Left colon (tissue), 2 donors: ENCODE measurements around the gene FALEC. TPM values are rescaled to one million over a fixed set of nuclear protein-coding genes. Genes with fewer than 3 reads are reported as not detected.

ENCODE experiments used
- ATAC-seq: fragments of 200-7000 bp; cut with Tn5 transposase; one replicate; pipeline ENCODE4 v1.9.1; 2020; ENCODE audit warnings: mild to moderate bottlenecking, moderate library complexity
- DNase-seq, 2 donors: peaks; one replicate each; pipeline ENCODE4 v3.0.0-alpha.2; 2020
- intact Hi-C, 2 donors: fragments of 100-400 bp; cut with DNase I in 1 of 2; cut with micrococcal nuclease in 1 of 2; formaldehyde crosslinking; loops; one replicate each; pipeline versions ENCODE4 v1.11.2 to v1.14.0; 2022; cut with DNase I, micrococcal nuclease
- long read RNA-seq: library from polyadenylated mRNA; unstranded; transcript quantifications from one replicate; pipeline ENCODE4 v2.0.0, GENCODE V29; 2021
- total RNA-seq, 2 donors: library from RNA; stranded (reverse); fragmentation: NEBNext Ultra II Directional; extraction: Animal tissue kit (Norgen Biotek cat#: 25700); gene quantifications; one replicate each; pipeline ENCODE4 v1.2.1, GENCODE V29; 2021
- donor health status: DM: no; HTN: no; CAD: no.
- donor health status: DM: yes; HTN: yes; CAD: no.

The FALEC gene
- total RNA-seq: not detected
- long read RNA-seq: 0 reads

GRCh38 chr1:150515328-150516049 lies at the start of gene FALEC:
Gene FALEC (plus strand): TSS chr1:150515752.
- intact Hi-C loops: no loop called here
- DNase-seq (peak; percentile 96), ATAC-seq (peak; percentile 97)

- intact Hi-C loops: no loop called here
- ATAC-seq: no peak
- no peak for DNase-seq
Measured at GRCh38 chr1:150466964-150467363, 48.6 kb upstream of the FALEC start.

GRCh38 chr1:150469291-150469690 lies 46.3 kb upstream of the FALEC start:
- DNase-seq (no peak), ATAC-seq (no peak)
- intact Hi-C loops: no loop called here

DNA sequence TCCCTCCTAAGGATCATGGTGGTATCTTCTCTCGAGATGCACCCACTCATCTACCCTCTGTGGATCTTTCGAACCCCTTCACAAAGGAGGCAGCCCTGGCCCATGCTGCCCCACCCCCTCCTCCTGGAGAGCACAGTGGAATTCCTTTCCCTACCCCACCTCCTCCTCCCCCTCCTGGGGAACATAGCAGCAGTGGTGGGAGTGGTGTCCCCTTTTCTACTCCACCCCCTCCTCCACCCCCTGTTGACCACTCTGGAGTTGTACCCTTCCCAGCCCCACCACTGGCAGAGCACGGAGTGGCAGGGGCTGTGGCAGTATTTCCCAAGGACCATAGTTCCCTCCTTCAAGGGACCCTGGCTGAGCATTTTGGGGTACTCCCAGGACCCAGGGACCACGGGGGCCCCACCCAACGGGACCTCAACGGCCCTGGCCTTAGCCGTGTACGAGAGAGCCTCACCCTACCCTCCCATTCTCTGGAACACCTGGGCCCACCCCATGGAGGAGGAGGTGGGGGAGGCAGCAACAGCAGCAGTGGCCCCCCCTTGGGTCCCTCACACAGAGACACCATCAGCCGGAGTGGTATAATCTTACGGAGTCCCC lies 42.9 kb upstream of the FALEC start:
- no peak for DNase-seq
- no peak for ATAC-seq
- intact Hi-C loops: loop anchor here in 1 of 2 donors (10.0 kb wide), 1 partner anchor 62 kb away; no protein-coding TSS in a partner anchor

- no peak for DNase-seq
- intact Hi-C loops: loop anchor here in 1 of 2 donors (10.0 kb wide), 1 partner anchor 61 kb away; no protein-coding TSS in a partner anchor
- ATAC-seq: no peak
Measured at GRCh38 chr1:150473659-150474058, 41.9 kb upstream of the FALEC start.

- intact Hi-C loops: loop anchor here in 1 of 2 donors (10.0 kb wide), 1 partner anchor 60 kb away; no protein-coding TSS in a partner anchor
- DNase-seq: no peak
- ATAC-seq: no peak
Measured at GRCh38 chr1:150474869-150475268, 40.7 kb upstream of the FALEC start.

- ATAC-seq (no peak), DNase-seq (no peak)
- intact Hi-C loops: loop anchor here in 1 of 2 donors (10.0 kb wide), 1 partner anchor 58 kb away; no protein-coding TSS in a partner anchor
Measured at GRCh38 chr1:150476754-150477153, 38.8 kb upstream of the FALEC start.

DNA sequence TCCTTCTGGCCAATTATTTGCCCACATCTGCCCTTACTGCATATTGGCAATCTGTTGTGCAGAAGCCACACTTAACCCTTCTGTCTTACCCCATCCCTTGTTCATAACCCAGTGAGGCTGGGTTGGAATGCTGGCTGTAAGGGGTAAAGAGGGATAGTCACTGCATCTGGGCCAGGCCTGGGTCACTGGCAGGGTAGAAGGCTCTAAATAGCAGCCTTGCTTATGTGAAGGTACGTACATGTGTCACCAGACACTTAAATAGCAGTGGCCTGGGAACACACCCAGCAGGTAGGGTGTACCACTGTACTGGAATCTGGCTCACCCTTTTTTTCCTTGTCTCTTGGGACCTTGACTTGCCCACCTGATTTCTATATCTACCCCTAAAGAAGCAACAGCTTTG lies 38.2 kb upstream of the FALEC start:
- intact Hi-C loops: loop anchor here in 1 of 2 donors (10.0 kb wide), 1 partner anchor 57 kb away; no protein-coding TSS in a partner anchor
- ATAC-seq (peak; percentile 74), DNase-seq (no peak)

GRCh38 chr1:150477733-150478132 lies 37.8 kb upstream of the FALEC start:
- intact Hi-C loops: loop anchor here in 1 of 2 donors (10.0 kb wide), 1 partner anchor 57 kb away; no protein-coding TSS in a partner anchor
- DNase-seq (no peak), ATAC-seq (peak; percentile 83)

- DNase-seq (no peak), ATAC-seq (no peak)
Measured at GRCh38 chr1:150479370-150479769, 36.2 kb upstream of the FALEC start.

DNA sequence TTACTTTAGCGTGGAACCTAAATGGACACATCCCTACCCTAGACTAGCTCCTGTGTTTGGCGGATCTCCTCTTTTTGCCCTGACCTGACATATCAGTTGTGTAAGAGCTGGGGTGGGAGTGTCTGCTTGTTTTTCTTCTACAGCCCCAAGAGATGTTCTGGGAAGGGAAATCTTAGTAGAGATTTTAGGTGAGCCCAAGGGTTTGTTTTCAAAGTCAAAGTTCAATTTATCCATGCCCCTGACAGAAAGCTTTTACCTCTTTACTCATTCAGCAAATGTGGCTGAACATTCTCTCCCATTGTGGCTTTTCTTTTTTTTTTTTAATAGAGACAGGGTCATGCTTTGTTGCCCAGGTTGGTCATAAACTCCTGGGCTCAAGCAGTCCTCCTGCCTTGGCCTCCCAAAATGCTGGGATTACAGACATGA lies 35.6 kb upstream of the FALEC start:
- no peak for DNase-seq
- no peak for ATAC-seq
- intact Hi-C loops: loop anchor here in 1 of 2 donors (10.0 kb wide), 1 partner anchor 55 kb away; no protein-coding TSS in a partner anchor

More at GRCh38 chr1:150479370-150479769, 36.2 kb upstream of the FALEC start:
- intact Hi-C loops: loop anchor here in 1 of 2 donors (10.0 kb wide), 1 partner anchor 55 kb away; no protein-coding TSS in a partner anchor

DNA sequence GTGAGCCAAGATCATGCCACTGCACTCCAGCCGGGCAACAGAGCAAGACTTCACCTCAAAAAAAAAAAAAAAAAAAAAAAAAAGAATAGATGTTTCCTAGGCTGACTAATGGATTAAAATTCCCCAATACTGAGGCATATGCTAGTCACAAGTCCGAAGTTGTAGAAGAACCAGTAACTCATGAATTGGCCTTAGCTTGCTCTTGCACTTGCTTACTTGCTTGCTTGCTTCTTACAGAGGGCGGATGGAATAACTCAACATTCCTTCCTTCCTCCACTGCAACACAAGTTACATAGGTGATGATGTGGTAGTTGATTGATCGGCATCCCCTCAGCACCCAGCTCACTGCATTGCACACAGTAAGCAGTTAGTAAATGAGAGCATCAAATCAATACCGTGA lies 31.1 kb upstream of the FALEC start:
- no peak for ATAC-seq
- no peak for DNase-seq
- intact Hi-C loops: no loop called here

GRCh38 chr1:150484861-150485260 lies 30.7 kb upstream of the FALEC start:
- intact Hi-C loops: no loop called here
- DNase-seq (no peak), ATAC-seq (peak; percentile 36)

DNA sequence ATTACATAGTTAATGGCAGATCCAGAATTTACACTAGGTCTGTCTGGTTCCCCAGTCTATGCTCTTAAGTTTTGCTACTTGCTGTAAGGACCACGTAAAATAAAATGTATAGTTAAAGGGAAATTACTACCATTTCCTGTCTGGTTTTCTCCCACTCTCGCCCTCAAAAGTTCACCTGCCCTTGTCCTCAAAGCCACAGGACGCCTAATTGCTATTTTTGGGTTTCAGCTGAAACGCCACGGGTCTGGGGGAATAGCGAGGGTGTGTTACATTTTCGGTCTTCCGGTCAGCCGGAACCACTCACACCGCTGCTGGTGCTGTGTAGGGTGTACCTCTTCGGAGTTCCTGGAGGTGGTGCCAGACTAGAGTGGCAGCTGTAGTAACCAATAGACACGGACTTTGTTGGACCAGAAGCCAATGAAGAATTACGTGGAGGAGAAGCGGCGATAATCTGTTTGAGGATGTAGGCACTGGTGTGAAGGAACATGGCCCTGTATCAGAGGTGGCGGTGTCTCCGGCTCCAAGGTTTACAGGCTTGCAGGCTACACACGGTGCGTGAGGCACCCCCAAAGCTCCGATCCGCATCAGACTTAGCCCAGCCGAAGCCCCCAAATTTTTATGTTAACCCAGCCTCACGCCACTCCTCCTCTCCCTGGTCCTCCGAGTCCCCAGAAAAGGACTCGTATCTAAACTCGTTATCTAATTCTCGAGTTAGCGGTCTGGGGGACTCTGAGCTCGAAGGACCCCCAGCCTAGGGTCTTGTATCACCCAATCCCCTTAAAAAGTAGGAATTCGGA lies 28.4 kb upstream of the FALEC start, which contains the start of gene TARS2:
Gene TARS2 (plus strand): TSS at position 454 of the 797 bp plus-strand sequence. CDS start 32 bp downstream, at position 486.
- DNase-seq (peak; percentile 92 to 96), ATAC-seq (peak; percentile 100)
- intact Hi-C loops: no loop called here

GRCh38 chr1:150487763-150488115 lies 27.8 kb upstream of the FALEC start:
- DNase-seq: no peak
- ATAC-seq: peak; percentile 21
- intact Hi-C loops: no loop called here

- intact Hi-C loops: no loop called here
- DNase-seq (no peak), ATAC-seq (no peak)
Measured at GRCh38 chr1:150493175-150493574, 22.4 kb upstream of the FALEC start.

GRCh38 chr1:150498342-150498741 lies 17.2 kb upstream of the FALEC start:
- DNase-seq (no peak), ATAC-seq (no peak)
- intact Hi-C loops: no loop called here

DNA sequence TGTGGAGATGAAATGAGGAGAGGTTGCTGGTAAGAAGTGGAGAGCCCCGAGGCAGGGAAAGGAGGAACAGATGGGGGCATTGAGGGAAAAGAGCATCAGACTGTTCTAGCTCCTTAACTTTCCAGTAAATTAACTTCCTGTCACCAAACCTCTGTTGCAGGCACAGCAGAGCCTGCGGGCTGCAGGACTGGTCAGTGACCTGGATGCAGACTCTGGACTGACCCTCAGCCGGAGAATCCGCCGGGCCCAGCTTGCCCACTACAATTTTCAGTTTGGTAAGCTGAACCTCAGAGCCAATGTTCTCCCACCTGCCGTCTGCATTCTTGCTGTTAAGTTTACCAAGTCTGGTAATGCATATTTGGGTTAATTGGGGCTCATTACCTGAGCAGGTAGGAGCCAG lies 10.1 kb upstream of the FALEC start:
- DNase-seq (no peak), ATAC-seq (no peak)
- intact Hi-C loops: no loop called here
